NCI-H1694 treated with DMSO at 0.1 percent for 48 hours (cell line): ENCODE measurements around the gene BBC3.

Source experiments
- DNase-seq: peaks from one replicate; lab custom pipeline; 2025; lab: John Stamatoyannopoulos, UW

Gene BBC3

GRCh38 chr19:47188507-47189033 is 42.4 kb downstream of the BBC3 start:
- no peak for DNase-seq

GRCh38 chr19:47187797-47188196 is 43.2 kb downstream of the BBC3 start:
- no peak for DNase-seq

GRCh38 chr19:47187335-47187655 is 43.7 kb downstream of the BBC3 start:
- DNase-seq = no peak

GRCh38 chr19:47186446-47187334 is 44.3 kb downstream of the BBC3 start:
- no peak for DNase-seq

- no peak for DNase-seq
Observed at GRCh38 chr19:47183601-47184000, 47.4 kb downstream of the BBC3 start.

- no peak for DNase-seq
Observed at GRCh38 chr19:47179653-47180310, 51.2 kb downstream of the BBC3 start.

- DNase-seq = no peak
Observed at GRCh38 chr19:47176627-47177090, 54.3 kb downstream of the BBC3 start.

GRCh38 chr19:47176071-47176626 is 54.9 kb downstream of the BBC3 start:
- no peak for DNase-seq

- no peak for DNase-seq
Observed at GRCh38 chr19:47172666-47173455, 58.1 kb downstream of the BBC3 start.
